K562 (cell line): ENCODE data around the gene UBE2E2.

Experiments used
- CTCF ChIP-seq, 3 experiments: IDR thresholded peaks in 2 of 3; conservative IDR thresholded peaks in 1 of 3; 2 replicates each; pipeline ENCODE4 v1.5.1; 2011 to 2012; ENCODE audit warnings: low read length in 3 of 3, mild to moderate bottlenecking in 3 of 3, control low read depth in 2 of 3, improper control_type of control experiment in 1 of 3, inconsistent platforms in 1 of 3, low read depth in 1 of 3, mixed read lengths in 1 of 3, moderate library complexity in 1 of 3; ENCODE audit not compliant: insufficient read depth in 2 of 3
- ETS1 ChIP-seq: conservative IDR thresholded peaks from 2 replicates; pipeline ENCODE4 v1.6.1; 2011; ENCODE audit warnings: low read depth, mild to moderate bottlenecking, low read length; ENCODE audit not compliant: control insufficient read depth
- GABPB1 ChIP-seq: sonication (generic); formaldehyde crosslinking; IDR thresholded peaks from 2 replicates; pipeline ENCODE4 v1.8.0; 2022; ENCODE audit warnings: mild to moderate bottlenecking, missing genetic modification reagents
- NR3C1 ChIP-seq: sonication (generic); formaldehyde crosslinking; IDR thresholded peaks from 2 replicates; pipeline ENCODE4 v1.8.1; 2022; ENCODE audit warnings: missing genetic modification reagents
- RBM39 ChIP-seq: fragments of 200-400 bp; formaldehyde crosslinking; optimal IDR thresholded peaks from 2 replicates; pipeline ENCODE3; 2018; ENCODE audit warnings: low read depth, low read length
- RERE ChIP-seq: sonication (generic); formaldehyde crosslinking; IDR thresholded peaks from 2 replicates; pipeline ENCODE4 v1.8.0; 2023; ENCODE audit warnings: missing genetic modification reagents, mild to moderate bottlenecking, borderline replicate concordance
- RFX5 ChIP-seq: IDR thresholded peaks from 2 replicates; pipeline ENCODE4 v1.6.1; 2011; ENCODE audit warnings: low read depth, mild to moderate bottlenecking, improper control_type of control experiment, low read length
- TFAP4 ChIP-seq: sonication (generic); formaldehyde crosslinking; IDR thresholded peaks from 2 replicates; pipeline ENCODE4 v1.8.0; 2022; ENCODE audit warnings: missing genetic modification reagents, mild to moderate bottlenecking, moderate library complexity, borderline replicate concordance

- TF ChIP-seq RFX5 = no peak
- TF ChIP-seq ETS1 = no peak
- no peak for TF ChIP-seq RBM39
- TF ChIP-seq CTCF (IDR thresholded peaks at IDR 0.05 in 2 of 3, conservative IDR thresholded peaks at IDR 0.05 in 1 of 3; ENCODE audit: insufficient read depth in 2 of 3, low read depth in 1 of 3, low read length in 3 of 3) = no peak
- no peak for TF ChIP-seq NR3C1 (CRISPR knock-in tag)
- TF ChIP-seq TFAP4 (CRISPR knock-in tag) = no peak
- TF ChIP-seq GABPB1 = no peak
- no peak for TF ChIP-seq RERE
These were observed 254.6 kb downstream of the UBE2E2 start for GRCh38 chr3:23457697-23458096.
